NB4 (cell line): Measurements from ENCODE around the gene NCOA1.
A peak's percentile ranks its signal among the peaks of the same experiment; 100 is the strongest.

Experiments used
- DNase-seq: peaks from one replicate; pipeline ENCODE4 v3.0.0; 2010; ENCODE audit warnings: low read depth
- H3K4me3 ChIP-seq: one replicate; pipeline ENCODE4 v1.5.1; 2011; ENCODE audit warnings: mild to moderate bottlenecking, low read depth, low read length, moderate library complexity
- CTCF ChIP-seq: IDR thresholded peaks from one replicate; pipeline ENCODE4 v1.5.1; 2012; ENCODE audit warnings: low read depth, low read length
- MYC ChIP-seq: IDR thresholded peaks from 2 replicates; pipeline ENCODE4 v1.6.1; 2011; ENCODE audit warnings: low read depth, low read length
- POLR2A ChIP-seq: IDR thresholded peaks from 2 replicates; pipeline ENCODE4 v1.6.1; 2011; ENCODE audit warnings: mild to moderate bottlenecking; ENCODE audit not compliant: insufficient read length; ENCODE audit errors: extremely low read depth
- TF ChIP-seq, protein P1 (sequence below): IDR thresholded peaks from 2 replicates; pipeline ENCODE4 v1.6.1; 2011; ENCODE audit warnings: low read depth, low read length

NCOA1 gene

GRCh38 chr2:24787532-24787931 is 296.5 kb downstream of the NCOA1 start:
- no peak overlapping the region for H3K4me3 ChIP-seq
- TF ChIP-seq MYC, result no peak
- DNase-seq, result no peak

GRCh38 chr2:24788816-24789215 is 297.8 kb downstream of the NCOA1 start:
- TF ChIP-seq, protein P1, sequence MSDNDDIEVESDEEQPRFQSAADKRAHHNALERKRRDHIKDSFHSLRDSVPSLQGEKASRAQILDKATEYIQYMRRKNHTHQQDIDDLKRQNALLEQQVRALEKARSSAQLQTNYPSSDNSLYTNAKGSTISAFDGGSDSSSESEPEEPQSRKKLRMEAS, result no peak
- TF ChIP-seq MYC, result no peak
- no peak for DNase-seq

GRCh38 chr2:24791452-24791851 is 300.4 kb downstream of the NCOA1 start:
- no peak for DNase-seq
- H3K4me3 ChIP-seq, result no peak overlapping the region
- TF ChIP-seq MYC, result no peak
- TF ChIP-seq CTCF, result no peak
- no peak for TF ChIP-seq POLR2A
- TF ChIP-seq, protein P1, result no peak

More at GRCh38 chr2:24788816-24789215, 297.8 kb downstream of the NCOA1 start:
- no peak overlapping the region for H3K4me3 ChIP-seq

DNA sequence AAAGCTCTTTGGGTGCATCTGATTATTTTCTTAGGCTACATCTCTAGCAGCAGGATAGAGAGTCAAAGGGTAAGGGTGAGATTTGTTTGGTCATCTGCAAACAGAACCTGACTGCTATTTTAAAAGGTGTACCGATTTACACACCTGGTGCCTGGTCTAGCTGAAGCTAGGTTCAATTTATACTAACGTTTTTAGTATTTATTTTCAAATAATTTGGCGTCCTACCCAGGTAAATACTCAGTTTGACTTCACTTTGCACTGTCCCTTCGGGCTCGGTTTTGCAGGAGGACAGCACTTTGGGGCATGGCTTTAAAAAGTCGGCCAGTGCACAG is 301.5 kb downstream of the NCOA1 start:
- no peak for TF ChIP-seq POLR2A
- TF ChIP-seq, protein P1, result no peak
- TF ChIP-seq CTCF, result no peak
- TF ChIP-seq MYC, result no peak
- no peak for DNase-seq
- peak overlapping the region; percentile 94 for H3K4me3 ChIP-seq

- DNase-seq, result peak; percentile 98
- TF ChIP-seq, protein P1, result 0 out of 2 replicates have a peak, but pooled peaks have one; percentile 45
- TF ChIP-seq CTCF (peak; percentile 44), POLR2A (peak; percentile 89), MYC (peak; percentile 77)
- H3K4me3 ChIP-seq, result peak within 1 kb of the TSS; percentile 94
These were observed 302.1 kb downstream of the NCOA1 start, which contains the start of the genes CENPO and PTRHD1 for GRCh38 chr2:24792874-24793760. Gene CENPO, plus strand, starts transcription at chr2:24793425. Its CDS starts 495 bp downstream, at chr2:24793920. Gene PTRHD1, minus strand, starts transcription at chr2:24793391. Its CDS starts 14 bp downstream, at chr2:24793377.

GRCh38 chr2:24793761-24794435 is 302.8 kb downstream of the NCOA1 start:
- peak; percentile 41 for DNase-seq
- TF ChIP-seq, protein P1, result no peak
- TF ChIP-seq MYC, result no peak
- TF ChIP-seq POLR2A, result no peak
- no peak for TF ChIP-seq CTCF

More at GRCh38 chr2:24793761-24794435, 302.8 kb downstream of the NCOA1 start:
- peak overlapping the region; percentile 94 for H3K4me3 ChIP-seq
